DND-41 (cell line): ENCODE data around the gene CACNB2.

Source experiments
- ATAC-seq: fragments of 200-7000 bp; cut with Tn5 transposase; 3 replicates; pipeline ENCODE4 v1.9.1; 2021; ENCODE audit warnings: low read depth; ENCODE audit not compliant: insufficient read depth
- DNase-seq: peaks from one replicate; pipeline ENCODE4 v3.0.0-alpha.2; 2020
- H2AFZ ChIP-seq: 2 replicates; pipeline ENCODE4 v1.6.0; 2012; ENCODE audit warnings: low read depth, low read length
- H3K27ac ChIP-seq: 2 replicates; pipeline ENCODE4 v1.5.1; 2012; ENCODE audit warnings: low read length, inconsistent platforms
- H3K27me3 ChIP-seq: fragments of 200-600 bp; sonication (generic); 2 replicates; pipeline ENCODE4 v1.6.0; 2012; ENCODE audit warnings: low read length, mild to moderate bottlenecking, inconsistent platforms; ENCODE audit not compliant: insufficient read depth, poor library complexity
- H3K36me3 ChIP-seq: 2 replicates; pipeline ENCODE4 v1.5.1; 2012; ENCODE audit warnings: low read length, inconsistent platforms; ENCODE audit not compliant: insufficient read depth
- H3K4me1 ChIP-seq: 2 replicates; pipeline ENCODE4 v1.5.1; 2012; ENCODE audit warnings: mild to moderate bottlenecking, low read length; ENCODE audit not compliant: insufficient read depth
- H3K4me2 ChIP-seq: 2 replicates; pipeline ENCODE4 v1.6.0; 2012; ENCODE audit warnings: mild to moderate bottlenecking, moderate library complexity, low read length, inconsistent platforms; ENCODE audit not compliant: insufficient read depth
- H3K4me3 ChIP-seq, 2 experiments: fragments of 200-600 bp in 1 of 2; shearing (Covaris generic) in 1 of 2; 2 replicates each; pipeline ENCODE4 v1.5.1; 2012 to 2016; ENCODE audit warnings: inconsistent platforms in 2 of 2, low read length in 2 of 2, mild to moderate bottlenecking in 2 of 2, low read depth in 1 of 2, moderate library complexity in 1 of 2
- H3K79me2 ChIP-seq: 2 replicates; pipeline ENCODE4 v1.6.0; 2012; ENCODE audit warnings: low read length, inconsistent platforms; ENCODE audit not compliant: insufficient read depth
- H3K9ac ChIP-seq: 2 replicates; pipeline ENCODE4 v1.6.0; 2012; ENCODE audit warnings: low read depth, mild to moderate bottlenecking, inconsistent platforms, low read length, moderate library complexity
- H3K9me3 ChIP-seq: 2 replicates; pipeline ENCODE4 v1.5.1; 2012; ENCODE audit warnings: low read length, moderate library complexity, mild to moderate bottlenecking, inconsistent platforms; ENCODE audit not compliant: insufficient read depth, severe bottlenecking
- H4K20me1 ChIP-seq: 2 replicates; pipeline ENCODE4 v1.6.0; 2012; ENCODE audit warnings: low read length; ENCODE audit not compliant: insufficient read depth
- EZH2 ChIP-seq: IDR thresholded peaks from 3 replicates; pipeline ENCODE4 v1.6.1; 2012; ENCODE audit warnings: borderline replicate concordance, low read depth, mild to moderate bottlenecking, moderate library complexity, low read length, inconsistent platforms; ENCODE audit not compliant: severe bottlenecking
- TF ChIP-seq, protein P1 (sequence below): IDR thresholded peaks from 2 replicates; pipeline ENCODE4 v1.5.1; 2012; ENCODE audit warnings: borderline replicate concordance, low read length, moderate library complexity, mild to moderate bottlenecking; ENCODE audit not compliant: poor library complexity, severe bottlenecking; ENCODE audit errors: extremely low read depth

The CACNB2 gene

DNA sequence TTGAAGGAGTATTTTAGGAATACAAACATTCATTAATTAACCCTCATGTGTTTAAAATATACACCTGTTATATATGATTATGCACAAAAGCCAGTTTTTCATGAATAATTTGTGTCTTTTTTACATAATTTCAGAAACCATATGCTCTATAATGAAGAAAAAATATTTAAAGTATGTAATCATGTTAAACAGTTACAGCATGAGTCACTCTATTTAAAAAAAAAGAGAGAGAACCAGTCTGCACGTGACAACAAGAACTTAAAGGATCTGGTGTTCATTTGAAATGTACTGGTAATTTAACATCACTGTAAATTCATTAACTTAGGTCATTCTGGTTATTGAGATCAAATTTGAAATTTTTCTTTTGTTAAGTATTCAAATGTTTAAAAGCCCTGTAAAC is 228.5 kb downstream of the CACNB2 start:
- TF ChIP-seq, protein P1, sequence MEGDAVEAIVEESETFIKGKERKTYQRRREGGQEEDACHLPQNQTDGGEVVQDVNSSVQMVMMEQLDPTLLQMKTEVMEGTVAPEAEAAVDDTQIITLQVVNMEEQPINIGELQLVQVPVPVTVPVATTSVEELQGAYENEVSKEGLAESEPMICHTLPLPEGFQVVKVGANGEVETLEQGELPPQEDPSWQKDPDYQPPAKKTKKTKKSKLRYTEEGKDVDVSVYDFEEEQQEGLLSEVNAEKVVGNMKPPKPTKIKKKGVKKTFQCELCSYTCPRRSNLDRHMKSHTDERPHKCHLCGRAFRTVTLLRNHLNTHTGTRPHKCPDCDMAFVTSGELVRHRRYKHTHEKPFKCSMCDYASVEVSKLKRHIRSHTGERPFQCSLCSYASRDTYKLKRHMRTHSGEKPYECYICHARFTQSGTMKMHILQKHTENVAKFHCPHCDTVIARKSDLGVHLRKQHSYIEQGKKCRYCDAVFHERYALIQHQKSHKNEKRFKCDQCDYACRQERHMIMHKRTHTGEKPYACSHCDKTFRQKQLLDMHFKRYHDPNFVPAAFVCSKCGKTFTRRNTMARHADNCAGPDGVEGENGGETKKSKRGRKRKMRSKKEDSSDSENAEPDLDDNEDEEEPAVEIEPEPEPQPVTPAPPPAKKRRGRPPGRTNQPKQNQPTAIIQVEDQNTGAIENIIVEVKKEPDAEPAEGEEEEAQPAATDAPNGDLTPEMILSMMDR = no peak
- TF ChIP-seq EZH2 = no peak
- no peak for ATAC-seq

DNA sequence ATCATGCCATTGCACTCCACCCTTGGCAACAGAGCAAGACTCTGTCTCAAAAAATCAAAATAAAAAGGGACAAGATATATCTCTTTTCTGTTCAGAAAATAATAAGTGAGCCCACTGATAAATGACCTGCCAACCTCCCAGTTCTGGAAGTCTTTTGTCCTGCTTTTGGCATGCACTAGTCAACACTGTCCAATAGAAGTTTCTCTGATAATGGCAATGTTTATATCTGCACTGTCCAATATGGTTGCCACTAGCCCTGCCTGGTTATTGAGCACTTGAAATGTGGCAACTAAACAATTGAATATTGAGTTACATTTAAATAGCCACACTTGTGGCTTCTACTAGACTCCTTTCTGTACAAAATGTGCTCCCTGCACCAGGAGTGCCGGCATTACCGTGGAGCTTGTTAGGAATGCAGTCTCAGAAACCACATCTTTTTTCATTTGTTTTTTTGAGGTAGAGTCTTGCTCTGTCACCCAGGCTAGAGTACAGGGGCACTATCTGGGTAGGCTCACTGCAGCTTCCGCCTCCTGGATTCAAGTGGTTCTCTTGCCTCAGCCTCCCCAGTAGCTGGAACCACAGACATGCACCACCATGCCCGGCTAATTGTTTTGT is 229.7 kb downstream of the CACNB2 start:
- Histone ChIP-seq H3K4me1 (no peaks in the 10 kb centered on the region), H3K9me3 (no peaks in the 10 kb centered on the region), H3K4me3 (no peak overlapping the region), H3K79me2 (no peaks in the 10 kb centered on the region), H3K27me3 (no peaks in the 10 kb centered on the region), H2AFZ (no peak overlapping the region), H3K36me3 (no peaks in the 10 kb centered on the region), H3K4me2 (no peak overlapping the region), H3K9ac (no peak overlapping the region), H3K27ac (no peak overlapping the region), H4K20me1 (no peaks in the 10 kb centered on the region)
- ATAC-seq (no peak), DNase-seq (no peak)
- TF ChIP-seq, protein P1 = no peak
- no peak for TF ChIP-seq EZH2

More for the DNA sequence above, 228.5 kb downstream of the CACNB2 start:
- H3K4me2 ChIP-seq = no peak overlapping the region
- no peak overlapping the region for H3K27ac ChIP-seq
- H3K27me3 ChIP-seq = no peaks in the 10 kb centered on the region
- H4K20me1 ChIP-seq = no peaks in the 10 kb centered on the region
- DNase-seq = no peak
- no peaks in the 10 kb centered on the region for H3K79me2 ChIP-seq
- no peaks in the 10 kb centered on the region for H3K36me3 ChIP-seq
- H2AFZ ChIP-seq = no peak overlapping the region
- H3K4me1 ChIP-seq = no peaks in the 10 kb centered on the region
- H3K9ac ChIP-seq = no peak overlapping the region
- no peak overlapping the region for H3K4me3 ChIP-seq
- no peaks in the 10 kb centered on the region for H3K9me3 ChIP-seq

DNA sequence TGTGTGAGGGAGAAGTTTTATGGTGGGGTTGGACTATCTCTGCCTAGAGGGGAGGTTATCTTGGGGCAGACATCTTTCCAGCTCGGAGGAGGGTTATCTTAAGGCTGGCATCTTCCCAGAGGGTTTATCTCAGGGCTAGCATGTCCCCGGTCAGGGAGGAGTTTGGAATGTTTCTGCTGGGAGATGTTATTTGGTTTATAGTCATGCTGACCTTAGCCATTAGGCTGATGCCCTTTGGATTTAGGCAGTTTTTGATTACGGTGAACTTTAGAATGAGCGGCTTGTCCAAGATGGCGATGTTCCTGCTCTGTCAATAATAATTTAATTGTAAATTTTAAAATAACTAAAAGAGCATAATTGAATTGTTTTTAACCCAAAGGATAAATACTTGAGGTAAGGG is 236.4 kb downstream of the CACNB2 start:
- Histone ChIP-seq H3K36me3 (no peaks in the 10 kb centered on the region), H4K20me1 (no peaks in the 10 kb centered on the region), H3K4me2 (no peak overlapping the region), H2AFZ (no peak overlapping the region), H3K4me3 (no peak overlapping the region), H3K27ac (no peak overlapping the region), H3K27me3 (no peaks in the 10 kb centered on the region), H3K79me2 (no peaks in the 10 kb centered on the region), H3K9me3 (no peaks in the 10 kb centered on the region), H3K9ac (no peak overlapping the region), H3K4me1 (no peaks in the 10 kb centered on the region)
- no peak for ATAC-seq
- no peak for TF ChIP-seq EZH2
- TF ChIP-seq, protein P1 = no peak
- no peak for DNase-seq
